ENCODE data around the gene SPRR5.

The SPRR5 gene, protein sequence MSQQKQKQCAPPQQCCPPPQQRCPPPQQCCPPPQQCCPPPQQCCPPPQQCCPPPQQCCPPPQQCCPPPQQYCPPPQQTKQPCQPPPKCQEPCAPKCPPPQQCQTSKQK

DNA sequence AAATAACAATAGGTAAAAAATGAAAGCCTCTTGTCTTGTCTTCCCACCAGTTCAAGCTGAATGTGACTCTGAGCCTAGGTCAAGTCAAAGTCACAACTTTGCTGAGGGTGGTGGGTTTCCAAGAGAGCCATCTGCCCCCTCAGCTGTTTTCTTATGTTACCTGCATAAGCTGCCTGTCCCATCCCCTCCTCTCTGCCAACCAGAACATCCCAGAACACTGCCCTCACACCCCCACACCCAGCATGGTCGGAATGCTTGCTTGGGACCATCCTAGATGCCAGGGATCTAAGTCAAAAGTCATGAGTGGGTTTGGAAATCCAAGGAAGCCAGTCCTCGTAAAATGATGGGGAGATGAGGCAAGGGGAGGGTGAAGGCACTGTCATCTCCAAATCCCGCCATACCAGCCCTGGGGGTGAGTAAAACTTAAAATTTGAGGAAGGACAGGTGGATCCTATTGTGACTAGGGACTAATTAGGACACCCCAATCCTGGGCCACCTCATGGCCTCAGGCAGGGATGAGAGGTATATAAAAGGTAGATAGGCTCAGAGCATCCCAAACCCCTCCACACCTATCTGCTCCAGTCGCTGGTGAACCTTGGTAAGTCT lies at the start of gene SPRR5:
Gene SPRR5, plus strand, starts transcription at position 556 of the 606 bp plus-strand sequence. CDS start 1,349 bp downstream, outside the sequence.
- DNase-seq, result no peak

GRCh38 chr1:152899027-152899426 lies 48.0 kb upstream of the SPRR5 start:
- DNase-seq, result no peak

DNA sequence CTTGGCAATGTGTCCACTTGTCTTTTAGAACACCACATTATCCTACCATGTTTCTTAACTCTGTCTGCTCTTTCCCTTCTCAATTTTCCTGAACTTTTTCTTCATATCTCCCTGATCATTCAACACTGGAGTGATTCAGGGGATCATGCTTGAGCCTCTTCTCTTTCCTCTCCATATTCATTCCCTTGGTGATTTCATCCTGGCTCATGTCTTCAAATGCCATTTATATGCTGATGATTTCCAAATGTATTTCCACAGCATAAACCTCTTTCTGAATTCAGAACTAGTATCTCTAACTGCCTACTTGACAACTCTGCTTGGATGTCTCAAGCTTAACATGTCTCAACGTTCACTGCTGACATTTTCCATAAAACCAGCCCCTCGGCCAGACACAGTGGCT lies 47.1 kb upstream of the SPRR5 start:
- no peak for DNase-seq

- no peak for DNase-seq
Measured at GRCh38 chr1:152901631-152902030, 45.4 kb upstream of the SPRR5 start.

- DNase-seq, result no peak
Measured at GRCh38 chr1:152902636-152903035, 44.4 kb upstream of the SPRR5 start.

GRCh38 chr1:152904688-152905440 lies 42.1 kb upstream of the SPRR5 start:
- DNase-seq, result no peak

- DNase-seq, result no peak
Measured at GRCh38 chr1:152906023-152906565, 40.9 kb upstream of the SPRR5 start.

GRCh38 chr1:152907686-152908601 lies 39.1 kb upstream of the SPRR5 start, which contains the start of gene IVL:
Gene IVL, plus strand, starts transcription at chr1:152908546. Its CDS starts 1,252 bp downstream, at chr1:152909798.
- no peak for DNase-seq

GRCh38 chr1:152909206-152909605 lies 37.8 kb upstream of the SPRR5 start:
- DNase-seq, result no peak

DNA sequence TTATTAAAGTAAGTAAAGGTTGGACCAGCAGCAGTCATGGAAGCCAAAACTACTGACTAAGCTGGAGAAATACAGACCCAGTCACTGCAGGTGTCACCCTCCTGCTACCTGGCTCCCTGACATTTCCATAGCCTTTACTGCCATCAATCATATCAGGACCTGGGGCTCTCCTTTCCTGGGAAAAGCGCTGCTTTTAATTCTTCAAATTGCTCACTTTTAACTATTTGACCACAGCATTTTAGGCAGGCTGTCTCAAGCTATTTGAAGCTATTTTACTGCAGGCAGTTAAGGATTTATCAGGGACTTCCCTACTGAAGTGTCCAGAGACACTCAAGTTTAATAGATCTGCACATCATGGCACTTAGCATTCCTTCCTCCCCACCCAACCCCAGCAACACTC lies 34.5 kb upstream of the SPRR5 start:
- DNase-seq, result no peak

- DNase-seq, result no peak
Measured at GRCh38 chr1:152912900-152913299, 34.1 kb upstream of the SPRR5 start.

GRCh38 chr1:152917794-152918193 lies 29.2 kb upstream of the SPRR5 start:
- DNase-seq, result no peak

DNA sequence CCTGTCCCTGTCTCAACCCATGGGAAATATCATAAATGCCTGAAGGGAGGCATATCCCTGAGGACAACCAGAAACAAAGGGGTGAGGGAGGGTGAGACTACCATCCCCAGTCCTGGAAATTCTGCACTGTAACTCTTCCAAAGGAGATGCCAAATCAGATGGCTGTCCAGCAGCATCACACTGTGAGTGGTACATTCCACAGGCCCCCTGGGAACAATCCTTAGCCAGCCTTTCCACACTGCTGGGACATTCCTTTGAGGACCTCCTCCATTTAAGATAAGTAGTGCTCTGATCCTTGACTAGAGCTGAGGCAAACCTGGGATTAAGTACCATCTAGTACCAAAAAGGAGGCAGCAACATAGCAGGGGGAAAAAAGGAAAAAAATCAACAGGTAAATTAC lies 27.9 kb upstream of the SPRR5 start:
- DNase-seq, result no peak

GRCh38 chr1:152924191-152924590 lies 22.8 kb upstream of the SPRR5 start:
- DNase-seq, result no peak

GRCh38 chr1:152926091-152926490 lies 20.9 kb upstream of the SPRR5 start:
- DNase-seq, result no peak

GRCh38 chr1:152928671-152929070 lies 18.3 kb upstream of the SPRR5 start:
- no peak for DNase-seq

- DNase-seq, result no peak
Measured at GRCh38 chr1:152932170-152932811, 14.7 kb upstream of the SPRR5 start.

DNA sequence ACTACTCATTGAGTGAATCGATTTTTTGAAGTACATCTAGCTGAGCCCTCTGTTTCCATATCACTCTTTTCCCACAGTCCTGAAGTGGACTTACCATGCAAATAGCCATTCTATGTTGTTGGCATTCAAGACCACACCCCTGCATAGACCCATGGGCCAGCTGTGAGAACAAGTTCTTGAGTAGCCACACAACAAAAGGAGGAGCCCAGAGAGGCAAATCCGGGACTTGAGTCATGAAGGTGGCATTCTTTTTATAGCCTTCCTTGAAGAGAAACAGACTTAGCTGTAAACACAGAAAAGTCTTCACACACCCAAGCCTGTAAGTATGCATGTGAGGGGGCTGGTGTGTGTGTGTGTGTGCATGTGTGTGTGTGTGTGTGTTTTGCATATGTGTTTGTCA lies 13.8 kb upstream of the SPRR5 start:
- no peak for DNase-seq

DNA sequence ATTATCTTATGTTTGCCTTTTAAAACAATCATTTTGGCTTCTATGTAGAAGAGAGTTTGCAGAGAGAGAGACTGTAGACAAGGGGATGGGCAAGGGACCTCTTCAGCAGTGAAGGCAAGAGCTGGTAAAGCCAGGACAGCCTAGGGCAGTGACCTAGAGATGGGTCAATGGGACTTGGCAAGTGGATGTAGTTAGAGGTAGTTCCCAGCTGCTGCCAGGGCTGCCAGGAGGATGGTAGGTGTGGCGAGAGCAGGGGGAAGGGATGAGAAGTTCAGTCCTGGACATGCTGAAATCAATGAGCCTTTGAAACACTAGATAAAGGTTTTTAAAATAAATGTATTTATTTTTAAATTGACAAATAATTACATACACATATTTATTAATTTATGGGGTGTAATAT lies 6.4 kb upstream of the SPRR5 start:
- DNase-seq, result no peak

- no peak for DNase-seq
Measured at GRCh38 chr1:152941037-152941711, 5.8 kb upstream of the SPRR5 start.

DNA sequence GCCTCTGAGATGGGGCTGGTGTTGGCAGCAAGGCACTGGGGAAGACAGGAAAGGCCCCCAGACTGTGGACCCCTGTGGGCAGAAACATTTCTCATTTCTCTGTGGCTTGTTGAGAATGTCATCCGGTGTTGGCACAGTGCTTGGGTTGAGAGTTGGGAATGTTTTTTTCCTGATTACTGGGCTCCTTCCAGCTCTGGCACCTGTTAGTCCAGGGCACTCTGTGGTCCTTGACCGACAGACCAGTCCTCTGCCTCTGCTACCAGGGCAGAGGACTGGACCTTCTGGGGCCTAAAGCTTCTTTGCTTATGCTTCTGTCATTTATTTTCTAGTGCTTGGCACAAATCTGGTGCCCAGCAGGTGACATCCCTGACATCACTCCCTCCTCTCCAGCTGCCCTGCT lies 4.8 kb upstream of the SPRR5 start:
- no peak for DNase-seq

- DNase-seq, result no peak
Measured at GRCh38 chr1:152946248-152946647, 758 bp upstream of the SPRR5 start.
